ENCODE results near the gene CPLX1.
A peak's percentile ranks its signal among the peaks of the same experiment; 100 is the strongest.

Gene CPLX1

GRCh38 chr4:794900-795725 is 30.8 kb downstream of the CPLX1 start:
- H3K9me3 ChIP-seq (ENCODE audit: control insufficient read depth, insufficient read depth, low read depth, low read length), result no peaks in the 10 kb centered on the region
- no peaks in the 10 kb centered on the region for H3K36me3 ChIP-seq (ENCODE audit: control insufficient read depth, insufficient read depth, low read length)
- H3K4me3 ChIP-seq (ENCODE audit: low read depth, low read length), result peak overlapping the region; percentile 54
- H3K4me1 ChIP-seq (ENCODE audit: control insufficient read depth, insufficient read depth, low read length), result peaks cover 29% of the 10 kb centered on the region
- H3K27me3 ChIP-seq (ENCODE audit: control insufficient read depth, insufficient read depth, low read length), result peaks cover 67% of the 10 kb centered on the region
- no peak overlapping the region for H3K27ac ChIP-seq (ENCODE audit: low read depth, low read length)
- peak overlapping the region; percentile 26 for H3K9ac ChIP-seq (ENCODE audit: low read length)

- no peaks in the 10 kb centered on the region for H3K36me3 ChIP-seq (ENCODE audit: control insufficient read depth, insufficient read depth, low read length)
- H3K4me3 ChIP-seq (ENCODE audit: low read depth, low read length), result no peak overlapping the region
- H3K9me3 ChIP-seq (ENCODE audit: control insufficient read depth, insufficient read depth, low read depth, low read length), result no peaks in the 10 kb centered on the region
- peaks cover 73% of the 10 kb centered on the region for H3K27me3 ChIP-seq (ENCODE audit: control insufficient read depth, insufficient read depth, low read length)
- H3K27ac ChIP-seq (ENCODE audit: low read depth, low read length), result no peak overlapping the region
- H3K9ac ChIP-seq (ENCODE audit: low read length), result no peak overlapping the region
- peaks cover 29% of the 10 kb centered on the region for H3K4me1 ChIP-seq (ENCODE audit: control insufficient read depth, insufficient read depth, low read length)
These were observed 31.8 kb downstream of the CPLX1 start for GRCh38 chr4:793941-794621.

GRCh38 chr4:793093-793861 is 32.7 kb downstream of the CPLX1 start:
- Histone ChIP-seq H3K4me1 (ENCODE audit: control insufficient read depth, insufficient read depth, low read length) (peaks cover 29% of the 10 kb centered on the region), H3K9ac (ENCODE audit: low read length) (no peak overlapping the region), H3K27ac (ENCODE audit: low read depth, low read length) (no peak overlapping the region), H3K4me3 (ENCODE audit: low read depth, low read length) (no peak overlapping the region), H3K36me3 (ENCODE audit: control insufficient read depth, insufficient read depth, low read length) (no peaks in the 10 kb centered on the region), H3K9me3 (ENCODE audit: control insufficient read depth, insufficient read depth, low read depth, low read length) (no peaks in the 10 kb centered on the region), H3K27me3 (ENCODE audit: control insufficient read depth, insufficient read depth, low read length) (peaks cover 81% of the 10 kb centered on the region)

- H3K27me3 ChIP-seq (ENCODE audit: control insufficient read depth, insufficient read depth, low read length), result peaks cover 87% of the 10 kb centered on the region
These were observed 33.3 kb downstream of the CPLX1 start for GRCh38 chr4:792626-793092.

GRCh38 chr4:791898-792625 is 33.9 kb downstream of the CPLX1 start:
- H3K9me3 ChIP-seq (ENCODE audit: control insufficient read depth, insufficient read depth, low read depth, low read length), result no peaks in the 10 kb centered on the region
- no peak overlapping the region for H3K4me3 ChIP-seq (ENCODE audit: low read depth, low read length)
- no peak overlapping the region for H3K27ac ChIP-seq (ENCODE audit: low read depth, low read length)
- peaks cover 37% of the 10 kb centered on the region for H3K4me1 ChIP-seq (ENCODE audit: control insufficient read depth, insufficient read depth, low read length)
- H3K27me3 ChIP-seq (ENCODE audit: control insufficient read depth, insufficient read depth, low read length), result peaks cover 91% of the 10 kb centered on the region
- H3K9ac ChIP-seq (ENCODE audit: low read length), result no peak overlapping the region
- H3K36me3 ChIP-seq (ENCODE audit: control insufficient read depth, insufficient read depth, low read length), result no peaks in the 10 kb centered on the region

More at GRCh38 chr4:792626-793092, 33.3 kb downstream of the CPLX1 start:
- Histone ChIP-seq H3K4me3 (ENCODE audit: low read depth, low read length) (no peak overlapping the region), H3K4me1 (ENCODE audit: control insufficient read depth, insufficient read depth, low read length) (peaks cover 31% of the 10 kb centered on the region), H3K36me3 (ENCODE audit: control insufficient read depth, insufficient read depth, low read length) (no peaks in the 10 kb centered on the region), H3K27ac (ENCODE audit: low read depth, low read length) (no peak overlapping the region), H3K9ac (ENCODE audit: low read length) (no peak overlapping the region), H3K9me3 (ENCODE audit: control insufficient read depth, insufficient read depth, low read depth, low read length) (no peaks in the 10 kb centered on the region)

GRCh38 chr4:791252-791897 is 34.6 kb downstream of the CPLX1 start:
- Histone ChIP-seq H3K27ac (ENCODE audit: low read depth, low read length) (no peak overlapping the region), H3K4me1 (ENCODE audit: control insufficient read depth, insufficient read depth, low read length) (peaks cover 40% of the 10 kb centered on the region), H3K9ac (ENCODE audit: low read length) (no peak overlapping the region), H3K36me3 (ENCODE audit: control insufficient read depth, insufficient read depth, low read length) (no peaks in the 10 kb centered on the region), H3K4me3 (ENCODE audit: low read depth, low read length) (no peak overlapping the region), H3K9me3 (ENCODE audit: control insufficient read depth, insufficient read depth, low read depth, low read length) (no peaks in the 10 kb centered on the region), H3K27me3 (ENCODE audit: control insufficient read depth, insufficient read depth, low read length) (peaks cover 91% of the 10 kb centered on the region)

- Histone ChIP-seq H3K27me3 (ENCODE audit: control insufficient read depth, insufficient read depth, low read length) (peaks cover 91% of the 10 kb centered on the region), H3K36me3 (ENCODE audit: control insufficient read depth, insufficient read depth, low read length) (no peaks in the 10 kb centered on the region), H3K9ac (ENCODE audit: low read length) (no peak overlapping the region)
These were observed 35.5 kb downstream of the CPLX1 start for GRCh38 chr4:790466-790820.

GRCh38 chr4:789571-790465 is 36.1 kb downstream of the CPLX1 start:
- Histone ChIP-seq H3K9ac (ENCODE audit: low read length) (no peak overlapping the region), H3K4me3 (ENCODE audit: low read depth, low read length) (no peak overlapping the region), H3K36me3 (ENCODE audit: control insufficient read depth, insufficient read depth, low read length) (no peaks in the 10 kb centered on the region), H3K9me3 (ENCODE audit: control insufficient read depth, insufficient read depth, low read depth, low read length) (no peaks in the 10 kb centered on the region), H3K27me3 (ENCODE audit: control insufficient read depth, insufficient read depth, low read length) (peaks cover 91% of the 10 kb centered on the region), H3K4me1 (ENCODE audit: control insufficient read depth, insufficient read depth, low read length) (peaks cover 40% of the 10 kb centered on the region), H3K27ac (ENCODE audit: low read depth, low read length) (no peak overlapping the region)

More at GRCh38 chr4:790466-790820, 35.5 kb downstream of the CPLX1 start:
- Histone ChIP-seq H3K9me3 (ENCODE audit: control insufficient read depth, insufficient read depth, low read depth, low read length) (no peaks in the 10 kb centered on the region), H3K27ac (ENCODE audit: low read depth, low read length) (no peak overlapping the region), H3K4me3 (ENCODE audit: low read depth, low read length) (no peak overlapping the region), H3K4me1 (ENCODE audit: control insufficient read depth, insufficient read depth, low read length) (peaks cover 40% of the 10 kb centered on the region)

GRCh38 chr4:788636-789297 is 37.2 kb downstream of the CPLX1 start:
- Histone ChIP-seq H3K9ac (ENCODE audit: low read length) (no peak overlapping the region), H3K27me3 (ENCODE audit: control insufficient read depth, insufficient read depth, low read length) (peaks cover 91% of the 10 kb centered on the region), H3K36me3 (ENCODE audit: control insufficient read depth, insufficient read depth, low read length) (no peaks in the 10 kb centered on the region)

More at GRCh38 chr4:788636-789297, 37.2 kb downstream of the CPLX1 start:
- H3K9me3 ChIP-seq (ENCODE audit: control insufficient read depth, insufficient read depth, low read depth, low read length), result no peaks in the 10 kb centered on the region
- peaks cover 37% of the 10 kb centered on the region for H3K4me1 ChIP-seq (ENCODE audit: control insufficient read depth, insufficient read depth, low read length)
- no peak overlapping the region for H3K27ac ChIP-seq (ENCODE audit: low read depth, low read length)
- H3K4me3 ChIP-seq (ENCODE audit: low read depth, low read length), result no peak overlapping the region
